Neural progenitor cell (in vitro differentiated cells): Measurements from ENCODE around the gene TSPAN2. TPM values are rescaled to one million over a fixed set of nuclear protein-coding genes. Genes with fewer than 3 reads are reported as not detected.

ENCODE experiments used
- DNase-seq: peaks from one replicate; pipeline ENCODE4 v3.0.0-alpha.2; 2016; ENCODE audit warnings: low spot score
- H2AFZ ChIP-seq: fragments of 200-600 bp; sonication (generic); replicated peaks from 2 replicates; pipeline ENCODE4 v1.6.1; 2016; ENCODE audit warnings: antibody characterized with exemption
- H3F3A ChIP-seq: fragments of 200-600 bp; sonication (generic); 2 replicates; pipeline ENCODE4 v1.6.1; 2016; ENCODE audit warnings: antibody characterized with exemption, low read depth
- H3K27ac ChIP-seq: fragments of 200-600 bp; sonication (generic); 2 replicates; pipeline ENCODE4 v1.5.1; 2016; ENCODE audit warnings: mild to moderate bottlenecking
- H3K27me3 ChIP-seq: fragments of 200-600 bp; sonication (generic); 2 replicates; pipeline ENCODE4 v1.6.1; 2016; ENCODE audit warnings: mild to moderate bottlenecking, moderate library complexity
- H3K36me3 ChIP-seq: fragments of 200-600 bp; sonication (generic); 2 replicates; pipeline ENCODE4 v1.5.1; 2016
- H3K4me1 ChIP-seq: fragments of 200-600 bp; sonication (generic); 2 replicates; pipeline ENCODE4 v1.6.1; 2016; ENCODE audit warnings: mixed run types
- H3K4me2 ChIP-seq: fragments of 200-600 bp; sonication (generic); 2 replicates; pipeline ENCODE4 v1.6.1; 2016
- H3K4me3 ChIP-seq: fragments of 200-600 bp; sonication (generic); 2 replicates; pipeline ENCODE4 v1.5.1; 2016
- H3K79me2 ChIP-seq: fragments of 200-600 bp; sonication (generic); 2 replicates; pipeline ENCODE4 v1.6.1; 2016; ENCODE audit warnings: low read depth
- H3K9ac ChIP-seq: fragments of 200-600 bp; sonication (generic); 2 replicates; pipeline ENCODE4 v1.6.1; 2016
- H3K9me3 ChIP-seq: fragments of 200-600 bp; sonication (generic); 2 replicates; pipeline ENCODE4 v1.5.1; 2016; ENCODE audit warnings: low read depth
- H4K20me1 ChIP-seq: fragments of 200-600 bp; sonication (generic); 2 replicates; pipeline ENCODE4 v1.6.1; 2016; ENCODE audit warnings: low read depth
- H3K27ac Mint-ChIP-seq: 3 replicates; pipeline ENCODE4 v1.8.0; 2021; ENCODE audit warnings: mixed read lengths
- H3K27me3 Mint-ChIP-seq: 2 replicates; pipeline ENCODE4 v1.8.0; 2022; ENCODE audit warnings: low read depth, mild to moderate bottlenecking, inconsistent platforms, moderate library complexity, mixed read lengths; ENCODE audit not compliant: insufficient read depth
- H3K36me3 Mint-ChIP-seq: 3 replicates; pipeline ENCODE4 v1.8.0; 2021; ENCODE audit warnings: mixed read lengths
- H3K4me1 Mint-ChIP-seq: 3 replicates; pipeline ENCODE4 v1.8.0; 2021; ENCODE audit warnings: mixed read lengths
- H3K4me3 Mint-ChIP-seq: 3 replicates; pipeline ENCODE4 v1.8.0; 2021; ENCODE audit warnings: mild to moderate bottlenecking, moderate library complexity, mixed read lengths
- H3K9me3 Mint-ChIP-seq: 3 replicates; pipeline ENCODE4 v1.8.0; 2020; ENCODE audit warnings: mixed read lengths
- CTCF ChIP-seq: fragments of 200-600 bp; sonication (generic); IDR thresholded peaks from 2 replicates; pipeline ENCODE4 v1.5.1; 2017; ENCODE audit warnings: antibody characterized with exemption, mild to moderate bottlenecking
- EZH2 ChIP-seq: fragments of 200-600 bp; sonication (generic); IDR thresholded peaks from 2 replicates; pipeline ENCODE4 v1.6.1; 2017; ENCODE audit warnings: antibody characterized with exemption, mild to moderate bottlenecking, moderate library complexity
- EZH2phosphoT487 ChIP-seq: fragments of 200-600 bp; sonication (generic); IDR thresholded peaks from 2 replicates; pipeline ENCODE4 v1.6.1; 2017; ENCODE audit warnings: antibody characterized with exemption
- total RNA-seq: library from RNA; depleted of rRNA; stranded (reverse); fragments of >200 nt; gene quantifications from 2 replicates; pipeline ENCODE4 v1.2.3, GENCODE V29; 2015; ENCODE audit warnings: low replicate concordance

TSPAN2 gene
- total RNA-seq, 1 donor from 2014 or later = 19.7 TPM

DNA sequence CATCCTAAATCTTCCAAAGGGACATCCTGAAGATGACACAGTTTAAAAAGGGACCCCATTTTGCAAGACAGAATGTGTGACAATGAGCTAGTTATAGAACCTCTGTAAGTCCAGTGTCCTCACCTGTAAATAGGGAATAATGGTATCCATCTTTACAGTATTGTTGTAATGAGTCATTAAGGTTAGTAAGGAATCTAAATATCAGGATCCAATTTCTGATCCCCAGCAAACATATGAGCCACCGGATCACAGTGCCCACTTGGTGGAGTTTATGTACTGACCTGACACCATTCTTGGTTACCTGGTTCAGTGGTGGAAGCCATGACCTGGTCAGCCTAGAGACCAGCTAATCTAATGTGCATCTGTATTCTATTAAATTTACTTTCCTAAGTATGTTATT, 47.9 kb upstream of the TSPAN2 start:
- Mint-ChIP-seq H3K27me3 (peaks cover 4% of the 10 kb centered on the region), H3K4me3 (no peak overlapping the region), H3K9me3 (peaks cover 2% of the 10 kb centered on the region), H3K36me3 (no peaks in the 10 kb centered on the region), H3K4me1 (peaks cover 4% of the 10 kb centered on the region), H3K27ac (no peak overlapping the region)
- Histone ChIP-seq H3K9me3 (no peaks in the 10 kb centered on the region), H3F3A (no peaks in the 10 kb centered on the region), H4K20me1 (no peaks in the 10 kb centered on the region), H3K36me3 (no peaks in the 10 kb centered on the region), H3K9ac (no peak overlapping the region), H3K79me2 (no peaks in the 10 kb centered on the region), H3K27ac (no peak overlapping the region), H3K4me1 (no peaks in the 10 kb centered on the region), H3K27me3 (no peaks in the 10 kb centered on the region), H3K4me3 (no peak overlapping the region), H2AFZ (no peak overlapping the region), H3K4me2 (no peak overlapping the region)
- DNase-seq = no peak
- TF ChIP-seq CTCF = no peak
- TF ChIP-seq EZH2phosphoT487 = no peak
- no peak for TF ChIP-seq EZH2

GRCh38 chr1:115136706-115137105, 47.4 kb upstream of the TSPAN2 start:
- Histone ChIP-seq H4K20me1 (no peaks in the 10 kb centered on the region), H3K4me2 (no peak overlapping the region), H3K4me1 (no peaks in the 10 kb centered on the region), H3K36me3 (no peaks in the 10 kb centered on the region), H3K27me3 (no peaks in the 10 kb centered on the region), H3F3A (no peaks in the 10 kb centered on the region), H3K4me3 (no peak overlapping the region), H3K27ac (no peak overlapping the region), H3K9me3 (no peaks in the 10 kb centered on the region), H2AFZ (no peak overlapping the region), H3K9ac (no peak overlapping the region), H3K79me2 (no peaks in the 10 kb centered on the region)
- no peak for DNase-seq
- Mint-ChIP-seq H3K27ac (no peak overlapping the region), H3K4me1 (peaks cover 4% of the 10 kb centered on the region), H3K4me3 (no peak overlapping the region), H3K36me3 (no peaks in the 10 kb centered on the region), H3K27me3 (peaks cover 4% of the 10 kb centered on the region), H3K9me3 (peaks cover 2% of the 10 kb centered on the region)
- no peak for TF ChIP-seq EZH2phosphoT487
- TF ChIP-seq CTCF = no peak
- no peak for TF ChIP-seq EZH2

DNA sequence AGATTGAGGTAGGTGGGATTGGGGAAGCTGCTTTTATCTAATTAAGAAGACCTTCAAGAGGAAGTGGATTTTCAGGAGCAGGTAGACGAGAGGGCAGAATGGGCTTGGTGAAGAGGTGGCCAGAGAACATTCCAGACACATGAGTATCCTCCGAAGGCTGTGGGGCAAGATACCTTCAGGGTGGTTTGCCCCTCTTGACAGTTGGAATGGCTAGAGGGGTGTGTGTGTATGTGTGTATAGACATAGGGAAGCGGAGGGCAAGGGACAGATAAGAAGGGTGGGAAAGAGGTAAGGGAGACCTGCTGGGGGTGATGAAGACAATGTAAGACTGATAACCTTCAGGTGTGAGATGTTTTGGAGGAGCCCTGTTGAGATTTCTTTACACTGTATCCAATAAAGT, 46.8 kb upstream of the TSPAN2 start:
- Histone ChIP-seq H3K27me3 (no peaks in the 10 kb centered on the region), H3K4me3 (no peak overlapping the region), H2AFZ (no peak overlapping the region), H3K36me3 (no peaks in the 10 kb centered on the region), H4K20me1 (no peaks in the 10 kb centered on the region), H3K9me3 (no peaks in the 10 kb centered on the region), H3K4me2 (no peak overlapping the region), H3K9ac (no peak overlapping the region), H3K4me1 (no peaks in the 10 kb centered on the region), H3F3A (no peaks in the 10 kb centered on the region), H3K79me2 (no peaks in the 10 kb centered on the region), H3K27ac (no peak overlapping the region)
- Mint-ChIP-seq H3K36me3 (no peaks in the 10 kb centered on the region), H3K4me3 (no peak overlapping the region), H3K27ac (no peak overlapping the region), H3K9me3 (peaks cover 2% of the 10 kb centered on the region), H3K27me3 (peaks cover 4% of the 10 kb centered on the region), H3K4me1 (peaks cover 4% of the 10 kb centered on the region)
- no peak for DNase-seq
- TF ChIP-seq EZH2phosphoT487 (no peak), EZH2 (no peak), CTCF (no peak)

GRCh38 chr1:115135681-115136080, 46.4 kb upstream of the TSPAN2 start:
- Histone ChIP-seq H3F3A (no peaks in the 10 kb centered on the region), H3K36me3 (no peaks in the 10 kb centered on the region), H3K9me3 (no peaks in the 10 kb centered on the region), H3K9ac (no peak overlapping the region), H3K4me1 (no peaks in the 10 kb centered on the region), H3K4me2 (no peak overlapping the region), H3K27ac (no peak overlapping the region), H3K27me3 (no peaks in the 10 kb centered on the region), H2AFZ (no peak overlapping the region), H3K79me2 (no peaks in the 10 kb centered on the region), H3K4me3 (no peak overlapping the region), H4K20me1 (no peaks in the 10 kb centered on the region)
- no peak for TF ChIP-seq CTCF
- TF ChIP-seq EZH2phosphoT487 = no peak
- Mint-ChIP-seq H3K27me3 (peaks cover 6% of the 10 kb centered on the region), H3K27ac (no peak overlapping the region), H3K4me1 (peaks cover 4% of the 10 kb centered on the region), H3K36me3 (peaks cover under 1% of the 10 kb centered on the region), H3K9me3 (peaks cover 4% of the 10 kb centered on the region), H3K4me3 (no peak overlapping the region)
- no peak for DNase-seq
